GM21390 (cell line): Measurements from ENCODE around the gene CHRND.

ENCODE experiments used
- ATAC-seq: cut with Tn5 transposase; IDR thresholded peaks from one replicate; pipeline ENCODE4 v1.9.1; 2021; ENCODE audit not compliant: unreplicated experiment

CHRND gene

DNA sequence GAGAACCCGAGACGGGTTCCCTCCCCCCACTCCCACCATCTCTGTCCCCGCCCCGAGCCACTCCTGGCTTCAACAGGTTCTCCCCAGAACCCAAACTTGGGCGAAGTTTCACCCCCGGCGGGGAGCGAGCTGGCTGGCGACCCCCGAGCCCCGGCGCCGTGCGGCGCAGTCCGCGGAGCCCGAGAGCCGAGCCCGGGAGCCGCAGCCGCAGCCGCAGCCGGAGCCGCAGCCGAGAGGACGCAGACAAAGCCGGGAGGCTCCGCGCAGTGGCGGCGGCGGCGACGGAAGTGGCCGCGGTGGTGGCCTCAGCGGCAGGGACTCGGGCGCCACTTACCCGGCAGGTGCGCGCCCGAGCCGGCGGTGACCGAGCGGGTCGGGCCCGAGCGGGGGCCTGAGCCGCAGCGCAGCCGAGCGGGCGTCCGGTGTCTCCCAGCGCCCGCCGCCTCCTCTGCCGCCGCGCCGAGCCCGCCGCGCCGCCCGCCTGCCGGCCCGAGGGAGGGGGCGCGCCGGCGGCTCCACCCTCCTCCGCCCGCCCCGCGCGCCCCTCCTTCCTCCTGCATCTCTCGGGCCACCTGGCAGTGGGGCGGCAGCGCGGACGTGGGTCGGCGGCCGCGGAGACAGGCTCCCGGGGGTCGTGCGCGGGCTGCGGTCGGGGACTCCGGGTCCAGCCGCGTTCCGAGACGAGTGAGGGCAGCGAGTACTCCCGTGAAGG, 38.4 kb upstream of the CHRND start, which contains the start of gene ECEL1:
Gene ECEL1 (minus strand): TSS at position 450 of the 712 bp plus-strand sequence. CDS start 1,181 bp downstream, outside the sequence.
- no peak for ATAC-seq

DNA sequence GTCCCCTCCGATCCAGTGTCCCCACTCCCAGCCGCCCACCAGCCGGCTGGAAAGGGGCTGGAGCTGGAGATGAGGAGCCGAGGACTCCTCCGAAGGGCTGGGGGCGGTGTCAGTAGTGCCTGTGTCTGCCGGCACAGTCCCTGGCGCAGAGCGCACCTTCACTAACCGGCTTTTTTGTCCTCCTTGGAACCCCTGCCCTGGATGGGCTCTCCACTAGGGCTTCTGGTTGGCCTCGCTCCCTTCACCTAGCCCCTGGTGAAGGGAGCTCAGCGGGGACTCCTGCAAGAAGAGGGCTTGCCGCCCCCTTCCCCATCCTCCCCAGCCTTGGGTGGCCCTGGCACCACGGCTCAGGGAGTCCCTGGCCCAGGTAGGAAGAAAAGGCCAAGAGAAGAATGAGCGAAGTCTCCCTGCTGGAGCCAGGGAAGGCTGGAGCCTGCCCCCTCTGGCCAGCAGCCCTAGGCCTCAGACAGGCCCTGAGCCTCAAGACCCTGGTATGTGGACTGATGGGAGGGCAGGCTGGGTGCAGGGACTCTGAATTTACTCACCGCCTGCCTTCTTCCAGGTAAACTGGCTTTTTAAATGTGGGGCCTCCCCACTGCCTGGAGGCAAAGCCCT, 37.8 kb upstream of the CHRND start:
- ATAC-seq = no peak

DNA sequence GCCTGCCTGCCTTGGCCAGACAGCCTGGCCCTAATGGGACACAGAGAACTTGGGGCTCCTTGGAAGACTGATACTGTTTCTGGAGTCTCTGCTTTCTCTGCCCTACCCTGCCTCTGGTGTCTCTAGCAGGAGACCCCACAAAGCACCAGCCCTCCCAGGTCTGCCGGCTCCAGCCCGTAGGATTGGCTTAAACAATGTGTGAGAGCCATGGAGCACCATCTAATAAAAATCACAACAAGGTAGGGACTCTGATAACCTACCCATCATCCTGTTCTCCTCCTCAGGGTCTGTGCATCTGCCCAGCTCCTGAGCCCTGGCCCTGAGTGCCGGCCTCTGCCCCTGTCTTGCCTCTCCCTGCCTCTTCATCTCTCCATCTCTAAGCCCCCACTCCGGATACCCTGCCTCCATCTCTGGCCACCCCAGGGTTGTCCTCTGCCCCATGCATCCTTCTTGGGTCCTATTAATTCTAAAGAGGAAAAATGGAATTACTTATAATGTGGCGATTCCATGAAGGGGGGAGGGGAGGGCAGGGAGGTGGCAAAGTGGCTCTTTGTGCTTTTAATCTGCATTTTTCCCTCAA, 37.1 kb upstream of the CHRND start:
- no peak for ATAC-seq

DNA sequence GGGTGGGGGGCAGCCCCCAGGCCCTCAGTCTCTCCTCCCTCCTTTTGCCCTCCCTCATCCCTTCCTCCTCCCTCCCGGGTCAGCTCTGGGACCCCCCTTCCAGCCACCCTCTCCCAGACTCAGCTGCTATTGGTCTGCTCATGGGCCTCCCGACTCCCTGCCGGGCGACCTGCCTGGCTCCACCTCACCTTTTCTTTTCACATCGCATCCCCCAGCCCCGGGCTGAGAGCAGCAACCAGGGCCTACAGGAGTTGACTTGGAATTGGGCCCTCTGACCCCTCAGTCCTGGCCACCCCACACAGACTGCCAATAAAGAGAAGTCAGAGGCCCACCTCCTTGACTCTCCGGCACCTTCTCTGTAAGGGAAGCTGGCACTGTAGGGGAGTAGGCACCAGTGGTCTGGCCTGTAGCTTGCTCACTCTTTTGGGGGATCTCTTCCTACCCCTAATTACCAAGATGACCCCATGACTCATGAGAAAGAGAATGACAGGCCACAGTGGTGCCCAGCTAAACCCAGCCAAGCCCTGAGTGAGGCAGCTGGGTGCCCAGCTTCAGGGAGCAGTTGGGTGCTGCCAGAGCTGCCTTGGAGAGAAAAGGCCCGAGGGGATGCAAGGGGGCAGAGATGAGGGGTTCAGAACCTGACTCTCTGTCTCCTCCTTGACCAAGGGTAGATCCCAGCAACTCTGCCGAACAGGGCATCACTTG, 36.3 kb upstream of the CHRND start:
- no peak for ATAC-seq

GRCh38 chr2:232490221-232491138, 35.5 kb upstream of the CHRND start:
- no peak for ATAC-seq

DNA sequence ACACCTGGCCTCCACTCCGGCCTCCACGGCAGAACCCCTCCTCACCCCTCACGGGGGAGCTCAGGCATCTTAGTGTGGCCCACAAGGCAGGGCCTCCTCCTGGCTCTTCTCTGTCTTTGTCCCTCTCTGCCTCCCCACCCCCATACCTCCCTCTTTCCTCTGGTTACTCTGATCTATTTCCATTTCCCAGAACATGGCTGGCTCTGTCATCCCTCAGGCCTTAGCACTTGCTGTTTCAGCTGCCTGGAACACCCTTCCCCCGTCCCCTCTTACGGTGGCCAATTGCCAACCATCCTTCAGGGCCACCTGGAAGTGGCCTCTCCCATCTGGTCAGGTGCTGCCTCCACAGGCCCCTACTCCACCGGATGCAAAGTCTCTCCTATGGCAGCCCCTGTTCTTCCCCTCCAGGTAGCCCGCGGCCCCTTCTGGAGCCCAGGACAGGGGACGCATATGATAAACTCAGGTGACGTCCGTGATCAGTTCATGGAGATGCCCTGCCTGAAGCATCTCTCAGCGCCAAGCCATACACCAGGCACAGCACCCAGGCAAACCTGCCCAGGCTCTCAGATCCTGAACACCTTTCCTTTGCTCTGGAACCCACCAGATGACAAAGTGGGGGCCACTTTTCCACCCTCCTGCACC, 34.7 kb upstream of the CHRND start:
- no peak for ATAC-seq

- ATAC-seq = no peak
These were observed 33.6 kb upstream of the CHRND start for GRCh38 chr2:232492236-232492848.

DNA sequence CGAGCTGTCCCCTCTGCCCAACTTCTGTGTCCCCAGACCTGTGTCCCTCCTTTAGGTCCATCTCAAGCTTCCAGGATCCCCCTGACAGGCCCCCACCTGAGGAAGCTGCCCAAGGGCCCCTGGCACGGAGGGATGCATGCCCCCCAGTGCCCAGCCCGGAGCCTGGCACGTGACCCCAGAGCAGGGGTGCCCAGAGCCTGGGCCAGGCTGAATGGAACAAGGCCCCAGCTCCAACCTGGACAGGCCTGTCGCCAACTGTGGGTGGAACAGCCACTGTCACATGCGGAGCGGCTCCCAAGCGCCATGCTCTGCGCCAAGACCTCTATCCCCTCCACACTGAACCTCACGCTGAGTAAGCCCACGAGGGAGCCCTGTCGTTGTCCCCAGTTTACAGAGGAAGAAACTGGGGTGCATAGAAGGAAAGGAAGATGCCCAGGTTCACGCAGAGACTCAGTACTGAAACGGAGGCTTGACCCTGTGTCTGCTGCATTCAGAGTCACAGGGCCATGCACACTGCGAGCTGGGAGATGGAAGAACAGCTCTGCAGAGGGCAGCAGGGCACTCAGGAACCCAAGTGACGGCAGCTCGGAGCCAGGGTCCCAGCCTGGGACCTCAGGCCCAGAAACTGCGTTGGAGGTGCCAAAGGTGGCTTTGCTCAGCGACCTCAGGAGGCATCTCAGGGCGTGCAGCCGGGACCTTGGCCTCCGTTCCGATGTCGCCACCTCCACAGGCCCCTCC, 32.8 kb upstream of the CHRND start:
- no peak for ATAC-seq

- ATAC-seq = no peak
These were observed 32.1 kb upstream of the CHRND start for GRCh38 chr2:232493701-232494474.

GRCh38 chr2:232494542-232494941, 31.4 kb upstream of the CHRND start:
- ATAC-seq = no peak

DNA sequence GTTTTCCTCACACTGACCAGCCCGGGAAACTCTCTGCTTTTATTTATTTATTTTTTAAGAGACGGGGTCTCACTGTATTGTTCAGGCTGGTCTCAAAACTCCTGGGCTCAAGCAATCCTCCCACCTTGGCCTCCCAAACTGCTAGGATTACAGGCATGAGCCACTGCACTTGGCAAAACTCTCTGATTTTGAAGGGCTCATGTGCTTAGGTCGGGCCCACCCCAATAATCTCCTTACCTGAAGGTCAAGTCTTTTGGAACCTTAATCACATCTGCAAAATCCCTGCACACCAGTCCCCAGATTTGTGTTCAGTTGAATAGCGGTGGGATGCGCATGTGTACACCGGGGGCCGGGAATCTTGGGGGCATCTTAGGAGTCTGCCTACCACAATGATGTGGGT, 30.7 kb upstream of the CHRND start:
- ATAC-seq = no peak

- ATAC-seq = no peak
These were observed 29.3 kb upstream of the CHRND start for GRCh38 chr2:232496501-232497270.

DNA sequence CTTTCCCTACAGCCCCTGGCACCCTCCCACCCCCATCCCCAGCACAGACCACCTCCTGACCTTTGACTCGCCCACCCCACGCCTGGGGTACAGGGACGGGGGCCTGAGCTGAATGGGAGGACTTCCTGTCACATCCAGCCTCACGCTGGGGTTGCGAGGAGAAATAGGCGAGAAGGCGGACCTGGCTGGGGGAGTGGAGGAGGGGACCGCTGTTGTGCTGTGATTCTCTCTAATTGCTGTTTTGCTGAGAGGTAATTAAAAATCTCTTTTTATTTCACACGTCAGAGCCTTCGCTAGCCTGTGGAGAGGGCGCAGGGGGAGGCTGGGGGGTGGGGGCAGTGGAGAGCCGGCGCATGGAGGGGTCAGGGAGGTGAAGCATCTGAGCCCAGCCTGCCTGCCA, 28.6 kb upstream of the CHRND start:
- ATAC-seq = no peak

DNA sequence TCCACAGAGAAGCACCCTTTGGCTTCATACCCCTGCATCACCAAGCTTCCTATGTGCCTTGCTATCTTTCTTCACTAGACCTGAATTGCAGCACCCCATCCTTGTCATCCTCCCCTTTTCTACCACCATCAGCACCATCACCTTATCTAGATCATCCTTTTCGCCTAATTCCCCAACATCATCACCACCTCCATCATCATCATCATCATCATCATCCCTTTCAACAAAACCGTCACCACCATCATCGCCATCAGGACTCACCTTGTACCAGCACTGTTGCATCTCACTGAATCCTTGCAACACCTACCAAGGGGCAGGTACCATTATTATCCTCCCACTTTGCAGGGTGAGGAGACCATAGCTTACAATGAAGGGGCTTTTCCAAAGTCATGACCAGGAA, 27.5 kb upstream of the CHRND start:
- no peak for ATAC-seq

DNA sequence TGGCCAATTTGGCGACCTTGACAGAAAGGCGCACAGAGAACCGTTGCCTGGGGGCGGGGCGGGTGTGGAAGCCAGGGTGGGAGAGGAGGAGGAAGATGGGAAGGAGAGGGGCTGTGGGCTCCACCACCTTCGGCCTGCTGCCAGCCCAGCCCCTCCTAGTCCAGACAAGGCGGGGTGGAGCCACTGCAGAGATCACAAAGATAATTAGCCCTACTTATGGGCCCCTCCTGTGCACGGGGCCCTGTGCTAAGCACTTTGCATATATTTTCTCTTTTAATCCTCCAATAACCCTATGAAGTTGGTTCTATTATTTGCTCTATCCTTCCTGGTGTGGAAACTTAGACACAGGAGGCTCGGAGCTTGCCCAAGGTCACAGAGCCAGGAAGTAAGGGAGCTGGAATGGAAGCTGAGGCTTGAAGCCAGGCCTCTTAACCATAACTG, 24.6 kb upstream of the CHRND start:
- ATAC-seq = no peak

DNA sequence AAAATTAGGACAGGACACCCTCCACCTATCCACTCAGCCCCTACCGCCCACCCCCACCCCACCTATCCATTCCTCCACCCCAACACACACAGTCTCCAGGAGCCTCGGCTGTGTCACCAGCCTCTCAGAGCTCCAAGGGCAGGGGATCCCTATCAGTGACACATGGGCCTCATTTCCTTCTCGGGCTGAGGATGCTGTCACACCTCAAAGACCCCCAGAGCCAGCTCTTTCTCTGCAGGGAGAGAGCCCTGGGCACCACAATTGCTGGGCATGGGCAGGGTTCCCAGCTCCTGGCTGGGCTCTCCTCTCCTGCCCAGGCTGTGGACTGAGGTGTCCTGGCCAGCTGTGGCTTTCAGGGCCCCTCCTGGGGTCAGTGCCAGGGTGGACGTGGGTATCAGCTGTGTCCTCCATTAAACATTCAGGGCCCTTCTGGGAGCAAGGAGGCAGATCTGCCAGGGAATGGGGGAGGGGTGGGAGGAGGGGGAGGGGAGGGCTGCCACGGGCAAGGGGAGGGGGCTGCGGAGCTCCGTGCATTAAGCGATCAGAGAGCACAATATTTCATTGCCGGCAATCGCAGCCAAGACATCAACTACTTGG, 24.1 kb upstream of the CHRND start:
- no peak for ATAC-seq

DNA sequence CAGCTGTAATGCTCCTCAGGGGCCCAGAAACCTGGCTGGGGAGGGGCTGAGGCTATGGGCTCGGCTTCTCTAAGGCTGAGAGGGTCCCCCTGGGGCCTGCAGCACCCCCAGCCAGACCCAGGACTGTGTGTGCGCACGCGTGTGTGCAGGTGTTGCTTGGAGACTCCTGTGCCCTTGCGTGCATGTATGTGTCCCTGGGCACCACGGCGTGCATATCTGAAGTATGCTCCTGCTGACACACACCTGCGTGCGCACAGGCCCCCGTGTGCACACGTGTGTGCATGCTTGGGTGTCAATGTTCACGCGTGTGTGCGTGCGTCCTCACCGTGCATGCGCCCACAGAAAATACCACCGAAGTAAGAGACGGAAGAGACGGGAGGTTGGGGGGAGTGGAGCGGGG, 23.4 kb upstream of the CHRND start:
- no peak for ATAC-seq
